ENCODE results near the gene HNRNPUL1. TPM values are rescaled to one million over a fixed set of nuclear protein-coding genes. Genes with fewer than 3 reads are reported as not detected.

HNRNPUL1 gene
- total and polyA plus RNA-seq, 4 experiments from 2014 or later = 37.8 to 300 (median 205) TPM

- Mint-ChIP-seq H3K27me3 (no peaks in the 10 kb centered on the region), H3K36me3 (peaks cover 30 to 62% of the 10 kb centered on the region in 2 donors), H3K9me3 (peaks cover 0 to 10% (median 0%) of the 10 kb centered on the region in 8 donors), H3K4me3 (peak overlapping the region; percentile 77 to 87 (median 84)), H3K4me1 (peaks cover 45 to 79% (median 61%) of the 10 kb centered on the region in 4 donors), H3K27ac (peak overlapping the region; percentile 97 to 99 (median 98))
- intact Hi-C loops (cut with micrococcal nuclease) = loop anchor here (1.0 to 2.0 kb wide), 2 partner anchors 17 to 23 kb away; partner anchors contain the start of gene CCDC97
- ChIA-PET CTCF (ENCODE audit: partially characterized antibody) (interaction anchor here (0.8 to 1.6 kb wide), 5 partner anchors 20 to 24 kb away, joined by 3 to 4 read pairs (median 3); no protein-coding TSS in a partner anchor), POLR2A (ENCODE audit: partially characterized antibody) (interaction anchor here (0.5 to 7.8 kb wide), 20 partner anchors 8 to 221 kb away, joined by 3 to 136 read pairs (median 6); partner anchors contain the start of genes B9D2, CCDC97, HNRNPUL1 and TGFB1)
- DNase-seq = no peak
- H3K27me3 ChIP-seq (ENCODE audit: insufficient read depth, low read length) = no peaks in the 10 kb centered on the region
- no peaks in the 10 kb centered on the region for H3K9me3 ChIP-seq (ENCODE audit: control insufficient read depth in 1 of 2, low read length in 2 of 2)
- H3K4me1 ChIP-seq (ENCODE audit: insufficient read depth, low read length) = peaks cover 73% of the 10 kb centered on the region
- H3K36me3 ChIP-seq (ENCODE audit: insufficient read depth, low read length) = peaks cover 47% of the 10 kb centered on the region
- peak overlapping the region; percentile 76 for H3K27ac ChIP-seq (ENCODE audit: low read depth, low read length)
- peak overlapping the region in 1 of 2 donors; percentile 43 for H3K4me3 ChIP-seq (ENCODE audit: low read length in 2 of 2)
Measured at GRCh38 chr19:41328157-41328841, 64.1 kb downstream of the HNRNPUL1 start.

GRCh38 chr19:41328842-41329225 is 64.7 kb downstream of the HNRNPUL1 start:
- Histone ChIP-seq H3K36me3 (ENCODE audit: insufficient read depth, low read length) (peaks cover 47% of the 10 kb centered on the region), H3K4me1 (ENCODE audit: insufficient read depth, low read length) (peaks cover 77% of the 10 kb centered on the region), H3K4me3 (ENCODE audit: low read length in 2 of 2) (peak overlapping the region in 1 of 2 donors; percentile 0), H3K27me3 (ENCODE audit: insufficient read depth, low read length) (no peaks in the 10 kb centered on the region), H3K27ac (ENCODE audit: low read depth, low read length) (peak overlapping the region; percentile 76), H3K9me3 (ENCODE audit: control insufficient read depth in 1 of 2, low read length in 2 of 2) (no peaks in the 10 kb centered on the region)
- Mint-ChIP-seq H3K4me3 (peak overlapping the region; percentile 77 to 87 (median 84)), H3K9me3 (peaks cover 0 to 10% (median 0%) of the 10 kb centered on the region in 8 donors), H3K4me1 (peaks cover 45 to 82% (median 62%) of the 10 kb centered on the region in 4 donors), H3K27ac (peak overlapping the region; percentile 97 to 99 (median 98)), H3K27me3 (no peaks in the 10 kb centered on the region), H3K36me3 (peaks cover 30 to 64% of the 10 kb centered on the region in 2 donors)
- intact Hi-C loops (cut with micrococcal nuclease) = loop anchor here (1.0 to 2.0 kb wide), 2 partner anchors 18 to 22 kb away; partner anchors contain the start of gene CCDC97
- DNase-seq = no peak
- ChIA-PET POLR2A (ENCODE audit: partially characterized antibody) (interaction anchor here (0.6 to 7.8 kb wide), 14 partner anchors 8 to 531 kb away, joined by 3 to 136 read pairs (median 8); partner anchors contain the start of genes B9D2, CCDC97, HNRNPUL1 and TGFB1), CTCF (ENCODE audit: partially characterized antibody) (interaction anchor here (0.8 to 1.6 kb wide), 4 partner anchors 20 to 24 kb away, joined by 3 to 4 read pairs (median 3); no protein-coding TSS in a partner anchor)

GRCh38 chr19:41330481-41330880 is 66.3 kb downstream of the HNRNPUL1 start:
- DNase-seq = peak in 2 of 5 donors; percentile 16 to 46
- H3K4me3 Mint-ChIP-seq = peak overlapping the region; percentile 2 to 89 (median 60)

GRCh38 chr19:41330946-41331678 is 66.9 kb downstream of the HNRNPUL1 start:
- H3K4me1 ChIP-seq (ENCODE audit: insufficient read depth, low read length) = peaks cover 86% of the 10 kb centered on the region
- H3K4me1 Mint-ChIP-seq = peaks cover 44 to 77% (median 55%) of the 10 kb centered on the region in 4 donors
- H3K9me3 ChIP-seq (ENCODE audit: control insufficient read depth in 1 of 2, low read length in 2 of 2) = no peaks in the 10 kb centered on the region
- peak overlapping the region in 4 of 8 donors; percentile 41 to 80 (median 66) for H3K4me3 Mint-ChIP-seq
- H3K4me3 ChIP-seq (ENCODE audit: low read length in 2 of 2) = no peak overlapping the region
- peak overlapping the region in 6 of 7 donors; percentile 72 to 97 (median 84) for H3K27ac Mint-ChIP-seq
- intact Hi-C loops (cut with micrococcal nuclease) = no loop called here
- no peaks in the 10 kb centered on the region for H3K27me3 ChIP-seq (ENCODE audit: insufficient read depth, low read length)
- H3K27me3 Mint-ChIP-seq = no peaks in the 10 kb centered on the region
- CTCF ChIA-PET (ENCODE audit: partially characterized antibody) = interaction anchor here (0.6 kb wide), 1 partner anchor 128 kb away, joined by 3 read pairs; no protein-coding TSS in a partner anchor
- POLR2A ChIA-PET (ENCODE audit: partially characterized antibody) = interaction anchor here (0.6 to 1.7 kb wide), 3 partner anchors 19 to 33 kb away, joined by 3 to 6 read pairs (median 3); partner anchors contain the start of gene B9D2
- peaks cover 30 to 71% of the 10 kb centered on the region in 2 donors for H3K36me3 Mint-ChIP-seq
- no peak overlapping the region for H3K27ac ChIP-seq (ENCODE audit: low read depth, low read length)
- peaks cover 56% of the 10 kb centered on the region for H3K36me3 ChIP-seq (ENCODE audit: insufficient read depth, low read length)
- peak in 1 of 5 donors; percentile 39 for DNase-seq
- peaks cover 0 to 10% (median 0%) of the 10 kb centered on the region in 8 donors for H3K9me3 Mint-ChIP-seq

More at GRCh38 chr19:41330481-41330880, 66.3 kb downstream of the HNRNPUL1 start:
- H3K4me1 Mint-ChIP-seq = peaks cover 45 to 76% (median 56%) of the 10 kb centered on the region in 4 donors
- H3K4me1 ChIP-seq (ENCODE audit: insufficient read depth, low read length) = peaks cover 88% of the 10 kb centered on the region
- CTCF ChIA-PET (ENCODE audit: partially characterized antibody) = no interaction called here
- peaks cover 0 to 10% (median 0%) of the 10 kb centered on the region in 8 donors for H3K9me3 Mint-ChIP-seq
- POLR2A ChIA-PET (ENCODE audit: partially characterized antibody) = interaction anchor here (4.0 to 7.8 kb wide), 2 partner anchors 18 to 24 kb away, joined by 73 to 136 read pairs; partner anchors contain the start of gene TGFB1
- H3K27me3 ChIP-seq (ENCODE audit: insufficient read depth, low read length) = no peaks in the 10 kb centered on the region
- peaks cover 53% of the 10 kb centered on the region for H3K36me3 ChIP-seq (ENCODE audit: insufficient read depth, low read length)
- H3K27ac Mint-ChIP-seq = peak overlapping the region; percentile 62 to 88 (median 81)
- peak overlapping the region; percentile 24 for H3K27ac ChIP-seq (ENCODE audit: low read depth, low read length)
- no peak overlapping the region for H3K4me3 ChIP-seq (ENCODE audit: low read length in 2 of 2)
- intact Hi-C loops (cut with micrococcal nuclease) = no loop called here
- peaks cover 30 to 68% of the 10 kb centered on the region in 2 donors for H3K36me3 Mint-ChIP-seq
- H3K9me3 ChIP-seq (ENCODE audit: control insufficient read depth in 1 of 2, low read length in 2 of 2) = no peaks in the 10 kb centered on the region
- H3K27me3 Mint-ChIP-seq = no peaks in the 10 kb centered on the region

- Mint-ChIP-seq H3K4me3 (peak overlapping the region in 1 of 8 donors; percentile 41), H3K4me1 (peaks cover 37 to 68% (median 47%) of the 10 kb centered on the region in 4 donors), H3K9me3 (peaks cover 0 to 10% (median 0%) of the 10 kb centered on the region in 8 donors), H3K27me3 (no peaks in the 10 kb centered on the region), H3K27ac (peak overlapping the region in 6 of 7 donors; percentile 29 to 91 (median 67)), H3K36me3 (peaks cover 30 to 71% of the 10 kb centered on the region in 2 donors)
- intact Hi-C loops (cut with micrococcal nuclease) = no loop called here
- Histone ChIP-seq H3K27ac (ENCODE audit: low read depth, low read length) (no peak overlapping the region), H3K9me3 (ENCODE audit: control insufficient read depth in 1 of 2, low read length in 2 of 2) (no peaks in the 10 kb centered on the region), H3K4me3 (ENCODE audit: low read length in 2 of 2) (no peak overlapping the region), H3K27me3 (ENCODE audit: insufficient read depth, low read length) (no peaks in the 10 kb centered on the region), H3K4me1 (ENCODE audit: insufficient read depth, low read length) (peaks cover 77% of the 10 kb centered on the region), H3K36me3 (ENCODE audit: insufficient read depth, low read length) (peaks cover 62% of the 10 kb centered on the region)
- POLR2A ChIA-PET (ENCODE audit: partially characterized antibody) = interaction anchor here (0.6 to 1.7 kb wide), 3 partner anchors 18 to 32 kb away, joined by 3 to 6 read pairs (median 3); partner anchors contain the start of gene B9D2
- CTCF ChIA-PET (ENCODE audit: partially characterized antibody) = interaction anchor here (1.0 kb wide), 1 partner anchor 15 kb away, joined by 4 read pairs; no protein-coding TSS in a partner anchor
- DNase-seq = no peak
Measured at GRCh38 chr19:41332000-41332399, 67.8 kb downstream of the HNRNPUL1 start.

- Mint-ChIP-seq H3K9me3 (peaks cover 0 to 10% (median 0%) of the 10 kb centered on the region in 8 donors), H3K4me3 (peak overlapping the region in 2 of 8 donors; percentile 2 to 41), H3K27ac (peak overlapping the region; percentile 4 to 91 (median 45)), H3K4me1 (peaks cover 35 to 67% (median 45%) of the 10 kb centered on the region in 4 donors), H3K36me3 (peaks cover 32 to 72% of the 10 kb centered on the region in 2 donors), H3K27me3 (no peaks in the 10 kb centered on the region)
- intact Hi-C loops (cut with micrococcal nuclease) = no loop called here
- no peak for DNase-seq
- Histone ChIP-seq H3K9me3 (ENCODE audit: control insufficient read depth in 1 of 2, low read length in 2 of 2) (no peaks in the 10 kb centered on the region), H3K4me1 (ENCODE audit: insufficient read depth, low read length) (peaks cover 72% of the 10 kb centered on the region), H3K4me3 (ENCODE audit: low read length in 2 of 2) (no peak overlapping the region), H3K36me3 (ENCODE audit: insufficient read depth, low read length) (peaks cover 65% of the 10 kb centered on the region), H3K27me3 (ENCODE audit: insufficient read depth, low read length) (no peaks in the 10 kb centered on the region), H3K27ac (ENCODE audit: low read depth, low read length) (no peak overlapping the region)
- CTCF ChIA-PET (ENCODE audit: partially characterized antibody) = interaction anchor here (0.7 to 1.0 kb wide), 2 partner anchors 15 to 19 kb away, joined by 3 to 4 read pairs; no protein-coding TSS in a partner anchor
- POLR2A ChIA-PET (ENCODE audit: partially characterized antibody) = interaction anchor here (1.1 to 1.7 kb wide), 2 partner anchors 17 to 19 kb away, joined by 3 to 6 read pairs; no protein-coding TSS in a partner anchor
Measured at GRCh38 chr19:41332468-41332867, 68.3 kb downstream of the HNRNPUL1 start.

Measured in CD4-positive, alpha-beta memory T cell (primary cell).